Fibroblast of the aortic adventitia (primary cell): ENCODE measurements around the gene ZFAND6. TPM values are rescaled to one million over a fixed set of nuclear protein-coding genes. Genes with fewer than 3 reads are reported as not detected.

Experiments used
- DNase-seq: peaks from one replicate; pipeline ENCODE4 v3.0.0-alpha.2; 2010; ENCODE audit warnings: low read depth
- H3K4me3 ChIP-seq: 2 replicates; pipeline ENCODE4 v1.5.1; 2011; ENCODE audit warnings: low read depth, mild to moderate bottlenecking, control low read depth, low read length, moderate library complexity
- total RNA-seq: library from RNA; depleted of rRNA; stranded (reverse); fragments of >200 nt; gene quantifications from 2 replicates; pipeline ENCODE4 v1.2.3, GENCODE V29; 2012; ENCODE audit warnings: low replicate concordance
- TF ChIP-seq, protein P1 (sequence below): IDR thresholded peaks from 2 replicates; pipeline ENCODE4 v1.5.1; 2011; ENCODE audit warnings: mild to moderate bottlenecking, low read length, control low read depth, inconsistent platforms; ENCODE audit not compliant: insufficient read depth

ZFAND6 gene
- total RNA-seq, 1 donor: 125 TPM

DNA sequence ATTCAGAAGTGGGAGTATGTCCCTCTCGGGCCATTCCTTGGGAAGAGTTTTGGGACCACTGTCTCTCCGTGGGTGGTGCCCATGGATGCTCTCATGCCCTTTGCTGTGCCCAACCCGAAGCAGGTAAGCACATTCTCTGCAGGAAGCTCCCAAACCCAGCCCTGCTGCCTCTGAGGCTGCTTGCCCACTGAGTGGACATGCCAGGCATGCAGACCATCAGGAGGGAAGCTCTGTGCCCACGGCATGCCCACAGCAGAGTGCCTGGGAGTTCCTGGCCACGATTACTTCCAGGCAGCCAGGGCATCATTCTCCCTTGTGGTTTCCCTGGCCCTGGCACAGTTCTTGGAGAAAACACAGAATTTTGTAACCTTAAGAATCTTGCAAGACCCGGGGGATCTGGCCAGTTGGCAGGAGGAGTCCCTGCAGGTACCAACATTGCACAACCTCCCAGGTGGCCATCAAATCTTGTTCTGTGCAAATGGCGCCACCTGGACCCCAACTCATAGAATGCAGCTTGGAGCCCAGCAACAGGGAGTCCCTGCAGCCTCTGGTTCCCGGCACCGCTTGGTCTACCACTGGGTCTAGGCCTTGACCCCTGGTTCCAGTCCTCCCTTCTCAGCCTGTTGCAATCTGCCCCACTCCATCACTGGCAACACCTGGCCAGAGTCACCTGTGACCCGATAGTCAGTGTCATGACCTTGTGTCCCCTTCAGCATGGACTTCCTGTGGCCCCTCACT lies 113.7 kb downstream of the ZFAND6 start:
- DNase-seq: peak; percentile 59
- TF ChIP-seq, protein P1, sequence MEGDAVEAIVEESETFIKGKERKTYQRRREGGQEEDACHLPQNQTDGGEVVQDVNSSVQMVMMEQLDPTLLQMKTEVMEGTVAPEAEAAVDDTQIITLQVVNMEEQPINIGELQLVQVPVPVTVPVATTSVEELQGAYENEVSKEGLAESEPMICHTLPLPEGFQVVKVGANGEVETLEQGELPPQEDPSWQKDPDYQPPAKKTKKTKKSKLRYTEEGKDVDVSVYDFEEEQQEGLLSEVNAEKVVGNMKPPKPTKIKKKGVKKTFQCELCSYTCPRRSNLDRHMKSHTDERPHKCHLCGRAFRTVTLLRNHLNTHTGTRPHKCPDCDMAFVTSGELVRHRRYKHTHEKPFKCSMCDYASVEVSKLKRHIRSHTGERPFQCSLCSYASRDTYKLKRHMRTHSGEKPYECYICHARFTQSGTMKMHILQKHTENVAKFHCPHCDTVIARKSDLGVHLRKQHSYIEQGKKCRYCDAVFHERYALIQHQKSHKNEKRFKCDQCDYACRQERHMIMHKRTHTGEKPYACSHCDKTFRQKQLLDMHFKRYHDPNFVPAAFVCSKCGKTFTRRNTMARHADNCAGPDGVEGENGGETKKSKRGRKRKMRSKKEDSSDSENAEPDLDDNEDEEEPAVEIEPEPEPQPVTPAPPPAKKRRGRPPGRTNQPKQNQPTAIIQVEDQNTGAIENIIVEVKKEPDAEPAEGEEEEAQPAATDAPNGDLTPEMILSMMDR: peak; percentile 80

DNA sequence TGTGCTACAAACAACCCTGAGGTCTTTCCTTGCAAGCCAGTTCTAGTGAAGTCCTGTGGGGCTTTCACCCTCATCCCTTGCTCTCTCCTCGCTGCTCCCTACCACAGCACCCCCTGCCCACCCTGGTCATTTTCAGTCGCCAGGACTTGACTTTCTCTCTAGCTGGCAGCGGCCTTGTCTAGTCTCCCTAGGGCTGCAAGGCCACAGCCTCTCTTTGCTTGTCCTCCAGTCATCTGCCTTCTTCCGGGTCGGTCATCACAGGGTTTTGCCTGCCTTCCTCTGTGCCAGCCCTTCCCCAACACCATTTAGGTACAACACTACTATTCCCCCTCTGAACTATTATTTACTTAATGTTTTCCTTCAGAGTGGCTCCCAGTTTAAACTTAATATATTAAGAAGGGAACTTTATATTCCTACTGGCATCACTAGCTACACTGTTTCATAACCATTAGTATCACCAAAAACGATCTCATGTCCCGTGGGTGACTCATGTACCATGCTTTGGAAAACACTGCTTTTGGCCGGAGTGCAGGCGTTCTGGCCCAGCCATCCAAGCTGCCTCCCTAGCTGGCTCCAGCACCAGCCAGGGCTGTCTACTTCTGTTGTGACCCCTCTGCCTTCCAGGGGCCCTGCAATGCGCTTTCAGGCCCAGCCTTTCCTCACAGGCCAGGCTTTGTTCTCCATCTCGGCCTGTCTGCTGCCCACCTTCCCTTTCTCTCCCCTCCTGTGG lies 114.7 kb downstream of the ZFAND6 start:
- TF ChIP-seq, protein P1: no peak
- H3K4me3 ChIP-seq: no peak overlapping the region
- peak; percentile 91 for DNase-seq

More for the DNA sequence above, 113.7 kb downstream of the ZFAND6 start:
- no peak overlapping the region for H3K4me3 ChIP-seq

DNA sequence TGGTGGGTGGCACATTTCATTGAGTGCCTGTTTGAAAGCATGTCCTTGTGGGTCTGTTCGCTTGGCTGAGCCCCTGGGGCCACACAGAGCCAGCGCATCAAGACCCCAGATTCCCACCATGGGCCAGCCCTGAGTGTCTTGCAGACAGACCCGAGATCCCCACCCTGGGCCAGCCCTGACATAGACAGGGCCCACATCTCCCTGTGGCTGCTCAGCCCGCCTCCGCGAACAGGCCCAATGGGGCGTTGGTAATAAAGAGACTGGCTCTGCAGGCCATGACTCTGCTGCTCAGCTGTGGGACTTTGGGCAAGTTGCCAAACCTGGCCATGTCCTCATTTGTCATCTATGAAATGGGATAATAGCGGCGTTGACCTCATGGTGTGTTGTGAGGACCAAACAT lies 116.0 kb downstream of the ZFAND6 start:
- no peak overlapping the region for H3K4me3 ChIP-seq
- TF ChIP-seq, protein P1: no peak
- no peak for DNase-seq

DNA sequence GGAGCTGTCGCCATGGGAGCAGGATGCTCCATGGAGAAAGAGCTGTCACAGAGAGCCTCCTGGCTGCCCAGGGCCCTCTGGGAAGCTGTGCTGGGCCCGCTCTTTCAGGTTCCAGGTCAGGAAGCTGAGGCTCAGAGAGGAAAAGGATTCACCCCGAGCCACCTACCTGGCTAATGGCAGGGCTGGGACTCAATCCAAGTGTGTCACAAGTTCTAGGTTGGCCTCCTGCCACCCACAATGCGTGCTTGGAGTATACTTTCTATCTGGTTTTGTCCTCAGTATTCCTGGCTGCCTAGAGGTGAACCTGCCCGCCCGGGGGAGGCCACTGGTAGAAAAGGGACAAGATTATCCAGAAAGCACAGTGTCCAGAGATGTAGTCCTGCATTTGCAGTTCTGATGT lies 117.0 kb downstream of the ZFAND6 start:
- H3K4me3 ChIP-seq: no peak overlapping the region

DNA sequence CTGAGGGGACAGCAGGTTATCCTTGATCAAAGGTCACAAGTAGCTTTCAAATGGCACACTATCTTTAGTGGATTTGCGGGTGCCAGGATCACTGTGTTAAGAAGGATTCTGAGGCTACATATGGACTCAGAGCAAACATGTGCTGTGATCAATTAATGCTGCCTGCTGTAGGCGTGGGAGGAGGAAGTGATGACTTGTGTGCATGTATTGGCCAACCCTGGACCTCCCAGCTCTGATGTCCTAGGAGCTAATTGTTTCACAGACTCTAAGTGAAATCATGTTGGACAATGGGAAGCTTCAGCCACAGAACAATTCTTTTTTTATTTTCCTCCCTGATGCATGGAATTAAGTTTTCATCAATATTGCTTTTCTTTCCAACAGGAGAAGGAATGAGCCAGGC lies 117.7 kb downstream of the ZFAND6 start:
- TF ChIP-seq, protein P1: no peak
- no peak for DNase-seq
- no peak overlapping the region for H3K4me3 ChIP-seq

More for the DNA sequence above, 117.0 kb downstream of the ZFAND6 start:
- DNase-seq: no peak
- TF ChIP-seq, protein P1: no peak

DNA sequence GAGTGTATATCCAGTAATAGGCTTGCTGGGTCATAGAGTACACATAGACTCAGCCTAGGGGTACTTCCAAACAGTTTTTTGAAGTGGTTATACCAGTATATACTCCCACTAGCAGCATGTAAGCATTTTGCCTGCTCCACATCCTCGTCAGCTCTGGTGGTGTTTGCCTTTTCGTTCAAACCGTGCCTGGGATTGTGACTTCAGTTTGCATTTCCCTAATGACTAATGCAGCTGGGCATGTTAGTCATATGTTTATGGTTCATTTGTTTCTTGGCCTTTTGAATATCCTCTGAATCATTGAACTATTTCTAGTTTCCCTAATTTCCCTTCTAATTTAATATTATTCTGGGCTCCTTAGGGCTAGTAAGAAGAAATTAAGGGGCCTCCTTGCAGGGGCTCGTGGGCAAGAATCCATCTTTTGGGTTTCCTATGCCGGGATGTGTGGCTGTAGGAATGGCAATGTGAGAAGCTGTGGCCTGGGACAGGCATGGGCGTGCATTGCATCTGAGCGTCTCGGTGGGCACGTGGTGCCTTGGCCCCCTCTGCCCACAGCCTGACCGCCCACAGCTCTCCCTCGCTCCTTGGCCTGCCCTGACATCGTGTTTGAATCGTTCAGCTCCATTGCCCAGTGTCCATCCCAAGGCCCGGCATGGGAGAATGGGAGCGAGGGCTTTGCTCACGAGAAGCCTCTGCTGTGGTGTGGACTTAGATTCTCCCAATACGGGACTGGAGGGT lies 119.7 kb downstream of the ZFAND6 start:
- DNase-seq: peak; percentile 86
- TF ChIP-seq, protein P1: no peak
- no peak overlapping the region for H3K4me3 ChIP-seq
